Heart left ventricle (tissue), 16 donors: Measurements from ENCODE around the gene HID1. TPM values are rescaled to one million over a fixed set of nuclear protein-coding genes. Genes with fewer than 3 reads are reported as not detected.
A peak's percentile ranks its signal among the peaks of the same experiment; 100 is the strongest.

Experiments used
- ATAC-seq, 4 donors: fragments of 200-7000 bp; cut with Tn5 transposase; one replicate each; pipeline ENCODE4 v1.9.1; 2020 to 2022; ENCODE audit warnings: moderate library complexity in 4 of 4, mild to moderate bottlenecking in 3 of 4, moderate number of reproducible peaks in 1 of 4
- DNase-seq, 5 donors: peaks; one replicate each; pipeline ENCODE4 v3.0.0-alpha.2; 2020
- H3K27ac ChIP-seq, 12 donors: fragments of 200-600 bp; sonication (generic) in 4 of 12; one replicate each; pipeline versions ENCODE4 v1.5.0 to v1.8.0; 2016 to 2022; ENCODE audit warnings: mild to moderate bottlenecking in 2 of 12
- H3K27me3 ChIP-seq, 9 donors: fragments of 200-600 bp; sonication (generic) in 2 of 9; one replicate each; pipeline versions ENCODE4 v1.5.1 to v1.8.0; 2016 to 2022; ENCODE audit warnings: mild to moderate bottlenecking in 3 of 9
- H3K36me3 ChIP-seq, 9 donors: fragments of 200-600 bp; sonication (generic) in 2 of 9; one replicate each; pipeline versions ENCODE4 v1.5.0 to v1.8.0; 2018 to 2022; ENCODE audit warnings: mild to moderate bottlenecking in 2 of 9
- H3K4me1 ChIP-seq, 12 donors: fragments of 200-600 bp; sonication (generic) in 4 of 12; one replicate each; pipeline versions ENCODE4 v1.5.0 to v1.8.0; 2016 to 2022; ENCODE audit warnings: mild to moderate bottlenecking in 3 of 12
- H3K4me3 ChIP-seq, 12 donors: fragments of 200-600 bp; sonication (generic) in 4 of 12; one replicate each; pipeline versions ENCODE4 v1.5.0 to v1.8.0; 2017 to 2022; ENCODE audit warnings: mild to moderate bottlenecking in 9 of 12, moderate library complexity in 4 of 12
- H3K9me3 ChIP-seq, 12 donors: fragments of 200-600 bp; sonication (generic) in 4 of 12; one replicate each; pipeline versions ENCODE4 v1.5.0 to v1.8.0; 2016 to 2022; ENCODE audit warnings: mild to moderate bottlenecking in 1 of 12
- CTCF ChIP-seq, 12 donors: fragments of 200-600 bp; sonication (generic) in 4 of 12; IDR thresholded peaks; one replicate each; pipeline versions ENCODE4 v1.5.0 to v1.8.0; 2018 to 2022; ENCODE audit warnings: antibody characterized with exemption in 12 of 12, mild to moderate bottlenecking in 5 of 12
- POLR2A ChIP-seq, 2 donors: fragments of 450-650 bp; IDR thresholded peaks; one replicate each; pipeline ENCODE4 v1.6.1; 2017; ENCODE audit warnings: antibody characterized with exemption in 2 of 2, mild to moderate bottlenecking in 2 of 2, moderate library complexity in 2 of 2
- WGBS, 4 donors: extraction: QIAGEN DNeasy Blood & Tissue Kit in 2 of 4; methylation state at CpG; one replicate each; pipeline versions ENCODE4 v1.1.5 to v1.1.7; 2013 to 2018; 5-methylcytosine and 5-hydroxymethylcytosine counted together
- intact Hi-C, 10 donors: fragments of 100-400 bp; cut with DNase I; formaldehyde crosslinking; loops; one replicate each; pipeline versions ENCODE4 v1.11.1 to v1.14.2; 2022
- polyA plus RNA-seq, 2 donors: library from polyadenylated mRNA; stranded (reverse); fragments of 200-250 nt; gene quantifications; one replicate each; pipeline ENCODE4 v1.2.3, GENCODE V29; 2013
- total RNA-seq, 9 donors: library from RNA; depleted of rRNA in 2 of 9; stranded (reverse); fragments of >200 nt in 2 of 9; fragmentation: NEBNext Ultra II Directional in 3 of 9; extraction: Animal tissue kit (Norgen Biotek cat#: 25700) in 3 of 9; gene quantifications; one replicate each; pipeline versions ENCODE4 v1.1.0 to v1.2.4, GENCODE V29; 2016 to 2023
- donor health status: ischemic (EF 13 %, LVEDD 7.1; RV severe dilation, severe dysfunction).
- donor health status: healthy with polysubstance abuse.
- donor health status: DM: no; HTN: yes; CAD: no.
- donor health status: DM: no; HTN: no; CAD: no.
- donor health status: ischemic (EF 25% LVEDD 6.9; RV normal size, moderate dysfunction).
- donor health status: ischemic (EF 25% LVEDD 5.7; RV mildly dilated, moderate dysfunction).
- donor health status: healthy.
- donor health status: DM: yes; HTN: yes; CAD: no.
- donor health status: ischemic (EF 35%, LVEDD 5.7; RV mildly dilated, moderate dysfunction).
- donor health status: nonischemic (EF 11% LVEDD 7.7; RV severe dilation, severe dysfunction).
- donor health status: DM: yes; HTN: yes; CAD: no.
- donor health status: PGD.
- donor health status: ischemic (EF 29% LVEDD 5.4; RV normal size, mild dysfunction).
- donor health status: nonischemic (EF 23%, LVEDD 6.1; RV moderate dilation, normal function).

The HID1 gene
- total and polyA plus RNA-seq, 11 donors: 5.7 to 15.7 (median 9.8) TPM

DNA sequence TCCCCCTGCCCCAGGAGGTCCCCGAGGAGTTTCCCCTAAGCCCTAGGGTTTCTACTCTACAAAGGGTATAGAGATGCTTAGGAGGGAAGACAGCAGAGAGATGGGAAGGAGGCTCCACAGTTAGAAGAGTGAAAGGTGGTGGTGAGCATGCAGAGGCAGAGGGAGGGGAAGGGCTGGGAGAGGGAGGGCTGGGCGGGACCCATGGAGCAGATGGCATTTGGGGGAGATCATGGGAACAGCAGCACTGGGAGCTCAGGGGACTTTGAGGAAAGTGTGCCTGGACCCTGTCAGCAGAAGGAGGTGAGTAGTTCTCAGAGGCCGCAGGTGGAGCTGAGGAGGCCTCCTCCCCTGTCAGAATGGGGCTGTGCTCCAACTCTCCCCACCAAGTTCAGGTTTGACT is 37.5 kb downstream of the HID1 start:
- Histone ChIP-seq H3K36me3 (no peaks in the 10 kb centered on the region), H3K4me3 (no peak overlapping the region), H3K9me3 (no peaks in the 10 kb centered on the region), H3K4me1 (peaks cover 0 to 12% (median 0%) of the 10 kb centered on the region in 12 donors), H3K27ac (no peak overlapping the region), H3K27me3 (peaks cover 27 to 79% (median 50%) of the 10 kb centered on the region in 9 donors)
- TF ChIP-seq POLR2A (IDR thresholded peaks at IDR 0.05) (no peak), CTCF (IDR thresholded peaks at IDR 0.05) (no peak)
- WGBS, 4 donors: 54 to 69% (median 66%) methylated on average over 3 of the region's 3 CpGs
- ATAC-seq (no peak), DNase-seq (peak in 1 of 5 donors; percentile 15)
- intact Hi-C loops: no loop called here

GRCh38 chr17:74930535-74931036 is 42.0 kb downstream of the HID1 start:
- H3K27me3 ChIP-seq: peaks cover 15 to 83% (median 50%) of the 10 kb centered on the region in 9 donors
- H3K27ac ChIP-seq: no peak overlapping the region
- ATAC-seq: peak in 1 of 4 donors; percentile 9
- WGBS, 4 donors: 86 to 92% (median 90%) methylated on average over 22 to 24 of the region's 24 CpGs
- intact Hi-C loops: no loop called here
- no peak for TF ChIP-seq POLR2A (IDR thresholded peaks at IDR 0.05)
- no peak for TF ChIP-seq CTCF (IDR thresholded peaks at IDR 0.05)
- no peak for DNase-seq
- H3K36me3 ChIP-seq: no peaks in the 10 kb centered on the region
- H3K9me3 ChIP-seq: no peaks in the 10 kb centered on the region
- H3K4me1 ChIP-seq: peaks cover 0 to 3% (median 0%) of the 10 kb centered on the region in 12 donors
- no peak overlapping the region for H3K4me3 ChIP-seq

- ATAC-seq (no peak), DNase-seq (no peak)
- Histone ChIP-seq H3K4me1 (peaks cover 0 to 11% (median 8%) of the 10 kb centered on the region in 12 donors), H3K9me3 (no peaks in the 10 kb centered on the region), H3K36me3 (no peaks in the 10 kb centered on the region), H3K4me3 (no peak overlapping the region), H3K27me3 (peaks cover 22 to 86% (median 56%) of the 10 kb centered on the region in 9 donors), H3K27ac (no peak overlapping the region)
- intact Hi-C loops: no loop called here
- 72 to 78% (median 75%) methylated on average over 6 of the region's 6 CpGs for WGBS, 4 donors
- no peak for TF ChIP-seq POLR2A (IDR thresholded peaks at IDR 0.05)
- TF ChIP-seq CTCF (IDR thresholded peaks at IDR 0.05): no peak
Observed at GRCh38 chr17:74928786-74929185, 43.8 kb downstream of the HID1 start.

GRCh38 chr17:74925242-74925641 is 47.3 kb downstream of the HID1 start:
- peaks cover 0 to 28% (median 17%) of the 10 kb centered on the region in 12 donors for H3K4me1 ChIP-seq
- ATAC-seq (no peak), DNase-seq (no peak)
- WGBS, 4 donors: 58 to 72% (median 68%) methylated on average over 3 of the region's 3 CpGs
- no peak overlapping the region for H3K4me3 ChIP-seq
- no peaks in the 10 kb centered on the region for H3K9me3 ChIP-seq
- TF ChIP-seq CTCF (IDR thresholded peaks at IDR 0.05): no peak
- TF ChIP-seq POLR2A (IDR thresholded peaks at IDR 0.05): no peak
- no peak overlapping the region for H3K27ac ChIP-seq
- no peaks in the 10 kb centered on the region for H3K36me3 ChIP-seq
- intact Hi-C loops: loop anchor here in 1 of 10 donors (2.0 kb wide), 1 partner anchor 32 kb away; no protein-coding TSS in a partner anchor
- H3K27me3 ChIP-seq: peaks cover 30 to 86% (median 71%) of the 10 kb centered on the region in 9 donors
